ENCODE results near the gene SETD1B.

- TF ChIP-seq ZFP30 (CRISPR knock-in tag; IDR thresholded peaks at IDR 0.05) (no peak), PATZ1 (CRISPR knock-in tag; IDR thresholded peaks at IDR 0.05; ENCODE audit: borderline replicate concordance) (no peak), TCF4 (CRISPR knock-in tag; IDR thresholded peaks at IDR 0.05; ENCODE audit: borderline replicate concordance) (no peak)
Observed at GRCh38 chr12:121770388-121770787, 33.4 kb upstream of the SETD1B start.
